CD14-positive monocyte (primary cell): ENCODE measurements around the gene TAAR6. TPM values are rescaled to one million over a fixed set of nuclear protein-coding genes. Genes with fewer than 3 reads are reported as not detected.

Experiments
- DNase-seq, 3 donors: peaks; one replicate each; pipeline ENCODE4 v3.0.0-alpha.2; 2011 to 2022
- H2AFZ ChIP-seq: 2 replicates; pipeline ENCODE4 v1.6.0; 2012; ENCODE audit warnings: mild to moderate bottlenecking, low read depth, low read length, inconsistent platforms; ENCODE audit not compliant: insufficient read depth, poor library complexity, severe bottlenecking
- H3K27ac ChIP-seq, 2 donors: 1 replicate in 1 of 2; 2 replicates in 1 of 2; pipeline ENCODE4 v1.5.1; 2012 to 2013; ENCODE audit warnings: low read length in 2 of 2, control low read depth in 1 of 2, inconsistent platforms in 1 of 2, low read depth in 1 of 2, mild to moderate bottlenecking in 1 of 2
- H3K27me3 ChIP-seq, 2 donors: one replicate each; pipeline versions ENCODE4 v1.6.0 to v1.6.1; 2011 to 2013; ENCODE audit warnings: low read length in 2 of 2; ENCODE audit not compliant: control insufficient read depth in 2 of 2, insufficient read depth in 2 of 2
- H3K36me3 ChIP-seq, 2 donors: replicated peaks in 1 of 2; 1 replicate in 1 of 2; 2 replicates in 1 of 2; pipeline versions ENCODE4 v1.5.1 to v1.6.1; 2012 to 2013; ENCODE audit warnings: low read length in 2 of 2, control low read depth in 1 of 2, inconsistent platforms in 1 of 2, mild to moderate bottlenecking in 1 of 2; ENCODE audit not compliant: insufficient read depth in 2 of 2, control insufficient read depth in 1 of 2
- H3K4me1 ChIP-seq, 2 donors: 1 replicate in 1 of 2; 2 replicates in 1 of 2; pipeline versions ENCODE4 v1.5.1 to v1.6.1; 2012 to 2013; ENCODE audit warnings: low read length in 2 of 2, control low read depth in 1 of 2, inconsistent platforms in 1 of 2, mild to moderate bottlenecking in 1 of 2, moderate library complexity in 1 of 2; ENCODE audit not compliant: insufficient read depth in 2 of 2, control insufficient read depth in 1 of 2
- H3K4me2 ChIP-seq: replicated peaks from 2 replicates; pipeline ENCODE3; 2012; ENCODE audit warnings: low read length, moderate library complexity, mild to moderate bottlenecking; ENCODE audit not compliant: poor library complexity, severe bottlenecking; ENCODE audit errors: extremely low read depth
- H3K4me3 ChIP-seq, 3 experiments: fragments of 200-600 bp in 1 of 3; sonication (generic) in 1 of 3; replicated peaks in 1 of 3; 1 replicate in 2 of 3; 2 replicates in 1 of 3; pipeline ENCODE4 v1.5.1; 2011 to 2013; ENCODE audit warnings: low read length in 3 of 3, mild to moderate bottlenecking in 3 of 3, control low read depth in 2 of 3, low read depth in 2 of 3, inconsistent platforms in 1 of 3, moderate library complexity in 1 of 3
- H3K79me2 ChIP-seq: 2 replicates; pipeline ENCODE4 v1.6.0; 2012; ENCODE audit warnings: mild to moderate bottlenecking, control low read depth, inconsistent platforms, low read length, moderate library complexity; ENCODE audit not compliant: insufficient read depth
- H3K9ac ChIP-seq: 2 replicates; pipeline ENCODE4 v1.6.0; 2017; ENCODE audit warnings: low read length, mild to moderate bottlenecking; ENCODE audit not compliant: insufficient read depth, poor library complexity, severe bottlenecking
- H3K9me3 ChIP-seq, 2 donors: replicated peaks in 1 of 2; 1 replicate in 1 of 2; 2 replicates in 1 of 2; pipeline versions ENCODE4 v1.5.1 to v1.6.1; 2012 to 2013; ENCODE audit warnings: low read length in 2 of 2, control low read depth in 1 of 2; ENCODE audit not compliant: control insufficient read depth in 1 of 2, insufficient read depth in 1 of 2
- H4K20me1 ChIP-seq: 2 replicates; pipeline ENCODE4 v1.6.0; 2012; ENCODE audit warnings: mild to moderate bottlenecking, low read length, control low read depth, moderate library complexity; ENCODE audit not compliant: insufficient read depth
- H3K27ac Mint-ChIP-seq, 7 donors: one replicate each; pipeline ENCODE4 v1.8.0; 2020; ENCODE audit warnings: mild to moderate bottlenecking in 7 of 7, mixed read lengths in 7 of 7, moderate library complexity in 6 of 7, inconsistent platforms in 2 of 7
- H3K27me3 Mint-ChIP-seq, 3 donors: one replicate each; pipeline ENCODE4 v1.8.0; 2021 to 2022; ENCODE audit warnings: low read depth in 3 of 3, mild to moderate bottlenecking in 3 of 3, mixed read lengths in 3 of 3, moderate library complexity in 3 of 3, inconsistent platforms in 1 of 3
- H3K36me3 Mint-ChIP-seq, 2 donors: one replicate each; pipeline ENCODE4 v1.8.0; 2020; ENCODE audit warnings: mixed read lengths in 2 of 2, inconsistent platforms in 1 of 2, mild to moderate bottlenecking in 1 of 2
- H3K4me1 Mint-ChIP-seq: one replicate; pipeline ENCODE4 v1.8.0; 2020; ENCODE audit warnings: mild to moderate bottlenecking, mixed read lengths
- H3K4me3 Mint-ChIP-seq, 2 donors: one replicate each; pipeline ENCODE4 v1.8.0; 2020; ENCODE audit warnings: mild to moderate bottlenecking in 2 of 2, mixed read lengths in 2 of 2, moderate library complexity in 1 of 2
- H3K9me3 Mint-ChIP-seq, 7 donors: one replicate each; pipeline ENCODE4 v1.8.0; 2020 to 2022; ENCODE audit warnings: mixed read lengths in 7 of 7, mild to moderate bottlenecking in 6 of 7, moderate library complexity in 6 of 7, inconsistent platforms in 2 of 7
- WGBS: methylation state at CpG from one replicate; pipeline ENCODE4 v1.1.5; 2013; ENCODE audit warnings: missing lambda C conversion rate; ENCODE audit not compliant: insufficient coverage; 5-methylcytosine and 5-hydroxymethylcytosine counted together
- intact Hi-C, 2 donors: fragments of 100-400 bp; cut with micrococcal nuclease; formaldehyde crosslinking; loops; one replicate each; pipeline versions ENCODE4 v1.15.0 to v1.15.1; 2023
- polyA plus RNA-seq, 3 donors: library from polyadenylated mRNA; depleted of rRNA in 1 of 3; unstranded in 2 of 3; stranded (reverse) in 1 of 3; fragments of 300-500 nt in 2 of 3; fragments of >200 nt in 1 of 3; fragmentation: Illumina TruSeq in 2 of 3; gene quantifications; 1 replicate in 2 of 3; 2 replicates in 1 of 3; pipeline ENCODE4 v1.2.3, GENCODE V29; 2012 to 2021
- TF ChIP-seq, protein P1 (sequence below): fragments of 200-600 bp; IDR thresholded peaks from one replicate; pipeline ENCODE4 v1.8.0; 2022; ENCODE audit warnings: antibody characterized with exemption, mild to moderate bottlenecking

The TAAR6 gene
- polyA plus RNA-seq, 3 donors, result not detected

DNA sequence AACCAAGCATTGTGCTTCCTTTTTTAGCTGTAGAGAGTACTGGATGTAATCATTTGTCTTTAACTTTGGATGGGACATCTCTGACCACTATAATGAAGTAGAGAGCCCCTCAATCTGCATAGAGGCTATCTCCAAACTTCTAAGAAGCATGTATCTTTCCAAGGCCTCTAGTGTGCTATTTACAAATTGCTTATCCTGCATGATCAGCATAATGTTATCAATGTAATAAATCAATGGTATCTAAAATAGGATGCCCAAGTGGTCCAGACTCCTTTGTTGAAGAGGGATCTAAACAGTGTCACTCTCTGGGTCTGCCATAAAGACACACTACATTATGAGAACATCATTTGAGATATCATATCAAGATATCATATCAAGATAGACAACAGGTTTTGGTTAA lies 25.3 kb upstream of the TAAR6 start:
- Histone ChIP-seq H3K27ac (no peak overlapping the region), H2AFZ (no peak overlapping the region), H3K4me3 (no peak overlapping the region), H3K27me3 (peaks cover 3 to 16% of the 10 kb centered on the region in 2 donors), H3K9me3 (no peaks in the 10 kb centered on the region), H3K9ac (no peak overlapping the region), H3K79me2 (no peaks in the 10 kb centered on the region), H3K4me1 (no peaks in the 10 kb centered on the region), H3K36me3 (no peaks in the 10 kb centered on the region), H4K20me1 (no peaks in the 10 kb centered on the region), H3K4me2 (no peak overlapping the region)
- no peaks in the 10 kb centered on the region for H3K36me3 Mint-ChIP-seq
- no peaks in the 10 kb centered on the region for H3K9me3 Mint-ChIP-seq
- H3K27ac Mint-ChIP-seq, result no peak overlapping the region
- TF ChIP-seq, protein P1, sequence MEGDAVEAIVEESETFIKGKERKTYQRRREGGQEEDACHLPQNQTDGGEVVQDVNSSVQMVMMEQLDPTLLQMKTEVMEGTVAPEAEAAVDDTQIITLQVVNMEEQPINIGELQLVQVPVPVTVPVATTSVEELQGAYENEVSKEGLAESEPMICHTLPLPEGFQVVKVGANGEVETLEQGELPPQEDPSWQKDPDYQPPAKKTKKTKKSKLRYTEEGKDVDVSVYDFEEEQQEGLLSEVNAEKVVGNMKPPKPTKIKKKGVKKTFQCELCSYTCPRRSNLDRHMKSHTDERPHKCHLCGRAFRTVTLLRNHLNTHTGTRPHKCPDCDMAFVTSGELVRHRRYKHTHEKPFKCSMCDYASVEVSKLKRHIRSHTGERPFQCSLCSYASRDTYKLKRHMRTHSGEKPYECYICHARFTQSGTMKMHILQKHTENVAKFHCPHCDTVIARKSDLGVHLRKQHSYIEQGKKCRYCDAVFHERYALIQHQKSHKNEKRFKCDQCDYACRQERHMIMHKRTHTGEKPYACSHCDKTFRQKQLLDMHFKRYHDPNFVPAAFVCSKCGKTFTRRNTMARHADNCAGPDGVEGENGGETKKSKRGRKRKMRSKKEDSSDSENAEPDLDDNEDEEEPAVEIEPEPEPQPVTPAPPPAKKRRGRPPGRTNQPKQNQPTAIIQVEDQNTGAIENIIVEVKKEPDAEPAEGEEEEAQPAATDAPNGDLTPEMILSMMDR, result no peak
- intact Hi-C loops, result loop anchor here in 1 of 2 donors (10.0 kb wide), 1 partner anchor 1370 kb away; no protein-coding TSS in a partner anchor
- H3K4me3 Mint-ChIP-seq, result no peak overlapping the region
- peaks cover 2 to 15% (median 6%) of the 10 kb centered on the region in 3 donors for H3K27me3 Mint-ChIP-seq
- DNase-seq, result no peak
- H3K4me1 Mint-ChIP-seq, result no peaks in the 10 kb centered on the region

DNA sequence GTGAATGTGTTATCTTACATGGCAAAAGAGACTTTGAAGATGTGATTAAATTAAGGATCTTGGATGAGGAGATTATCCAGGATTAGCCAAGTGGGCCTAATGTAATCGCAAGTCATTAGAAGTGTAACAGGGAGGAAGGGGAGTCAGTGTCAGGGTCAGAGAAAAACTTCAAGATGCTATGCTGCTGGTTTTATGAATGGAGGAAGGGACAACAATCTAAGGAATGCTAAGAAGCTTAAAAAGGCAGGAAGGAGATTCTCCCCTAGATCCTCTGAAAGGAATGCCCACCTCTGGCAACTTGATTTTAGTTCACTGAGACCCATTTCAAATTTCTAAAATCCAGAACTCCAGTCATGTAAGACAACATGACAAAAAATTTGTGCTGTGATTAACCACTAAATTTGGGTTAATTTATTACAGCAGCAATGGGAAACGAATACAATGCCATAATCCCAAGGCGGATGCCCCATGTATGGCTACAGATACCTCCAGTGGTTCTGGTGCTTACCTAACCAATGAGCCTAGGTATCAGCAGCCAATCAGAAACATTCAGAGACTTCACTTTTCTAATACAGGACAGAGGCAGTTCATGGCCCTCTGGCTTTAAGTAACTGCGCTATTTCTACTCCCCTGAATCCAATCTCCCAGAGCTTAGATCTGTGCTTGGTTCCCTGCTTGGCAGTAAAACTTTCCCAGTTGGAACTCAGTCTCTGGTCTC lies 21.2 kb upstream of the TAAR6 start:
- no peak overlapping the region for H3K9ac ChIP-seq
- H3K4me2 ChIP-seq, result no peak overlapping the region
- Mint-ChIP-seq H3K27ac (no peak overlapping the region), H3K4me1 (no peaks in the 10 kb centered on the region), H3K27me3 (peaks cover 2 to 6% (median 5%) of the 10 kb centered on the region in 3 donors), H3K4me3 (no peak overlapping the region), H3K36me3 (no peaks in the 10 kb centered on the region), H3K9me3 (no peaks in the 10 kb centered on the region)
- intact Hi-C loops, result loop anchor here in 1 of 2 donors (10.0 kb wide), 1 partner anchor 1366 kb away; no protein-coding TSS in a partner anchor
- no peak for DNase-seq
- no peaks in the 10 kb centered on the region for H3K36me3 ChIP-seq
- H3K4me1 ChIP-seq, result no peaks in the 10 kb centered on the region
- H3K9me3 ChIP-seq, result no peaks in the 10 kb centered on the region
- no peaks in the 10 kb centered on the region for H3K79me2 ChIP-seq
- no peaks in the 10 kb centered on the region for H3K27me3 ChIP-seq
- no peaks in the 10 kb centered on the region for H4K20me1 ChIP-seq
- no peak overlapping the region for H3K27ac ChIP-seq
- TF ChIP-seq, protein P1, result no peak
- no peak overlapping the region for H3K4me3 ChIP-seq
- no peak overlapping the region for H2AFZ ChIP-seq
- WGBS, result 100% methylated on average over 4 of the region's 4 CpGs
